ENCODE results near the gene HIGD1A. TPM values are rescaled to one million over a fixed set of nuclear protein-coding genes. Genes with fewer than 3 reads are reported as not detected.

HIGD1A gene
- total RNA-seq, 1 donor from 2014 or later: 173 TPM

DNA sequence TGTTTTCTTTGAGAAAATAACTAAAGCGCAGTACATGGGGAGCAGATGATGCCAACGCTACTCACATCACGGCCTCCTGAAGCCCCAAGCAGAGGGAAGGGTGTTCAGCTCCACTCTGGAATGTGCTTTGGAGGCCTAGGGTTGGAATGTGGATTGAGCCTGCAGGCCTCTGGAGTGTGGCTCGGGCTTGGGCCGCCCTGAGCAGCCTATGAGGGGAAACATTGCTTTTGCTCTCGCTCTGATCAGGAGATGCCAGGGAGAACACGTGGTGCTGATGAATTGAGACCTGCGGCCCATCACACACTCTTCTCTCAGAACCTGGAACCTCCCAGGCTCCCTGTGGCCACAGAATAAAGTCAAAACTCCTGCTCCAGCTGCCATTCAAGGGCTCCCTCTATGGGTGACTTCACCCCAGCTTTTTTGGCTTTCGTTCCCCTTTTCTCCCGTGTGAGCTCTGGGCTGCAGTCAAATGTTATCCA, 54.5 kb downstream of the HIGD1A start:
- no peaks in the 10 kb centered on the region for H3K27me3 ChIP-seq
- TF ChIP-seq, protein P1, sequence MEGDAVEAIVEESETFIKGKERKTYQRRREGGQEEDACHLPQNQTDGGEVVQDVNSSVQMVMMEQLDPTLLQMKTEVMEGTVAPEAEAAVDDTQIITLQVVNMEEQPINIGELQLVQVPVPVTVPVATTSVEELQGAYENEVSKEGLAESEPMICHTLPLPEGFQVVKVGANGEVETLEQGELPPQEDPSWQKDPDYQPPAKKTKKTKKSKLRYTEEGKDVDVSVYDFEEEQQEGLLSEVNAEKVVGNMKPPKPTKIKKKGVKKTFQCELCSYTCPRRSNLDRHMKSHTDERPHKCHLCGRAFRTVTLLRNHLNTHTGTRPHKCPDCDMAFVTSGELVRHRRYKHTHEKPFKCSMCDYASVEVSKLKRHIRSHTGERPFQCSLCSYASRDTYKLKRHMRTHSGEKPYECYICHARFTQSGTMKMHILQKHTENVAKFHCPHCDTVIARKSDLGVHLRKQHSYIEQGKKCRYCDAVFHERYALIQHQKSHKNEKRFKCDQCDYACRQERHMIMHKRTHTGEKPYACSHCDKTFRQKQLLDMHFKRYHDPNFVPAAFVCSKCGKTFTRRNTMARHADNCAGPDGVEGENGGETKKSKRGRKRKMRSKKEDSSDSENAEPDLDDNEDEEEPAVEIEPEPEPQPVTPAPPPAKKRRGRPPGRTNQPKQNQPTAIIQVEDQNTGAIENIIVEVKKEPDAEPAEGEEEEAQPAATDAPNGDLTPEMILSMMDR (IDR thresholded peaks at IDR 0.05): peak in 1 of 3 experiments; percentile 8
- TF ChIP-seq POLR2AphosphoS5 (IDR thresholded peaks at IDR 0.05; ENCODE audit: insufficient read depth in 1 of 2, low read depth in 1 of 2): no peak
- H3K9me3 ChIP-seq: no peaks in the 10 kb centered on the region
- no peaks in the 10 kb centered on the region for H3K36me3 ChIP-seq
- H3K4me1 ChIP-seq: peaks cover 28% of the 10 kb centered on the region
- DNase-seq (ENCODE audit: extremely low spot score in 2 of 2): peak in 1 of 2 donors; percentile 81
- H3K4me3 ChIP-seq: no peak overlapping the region
- intact Hi-C loops (cut with DNase I): no loop called here
- peak overlapping the region; percentile 28 for H3K27ac ChIP-seq

DNA sequence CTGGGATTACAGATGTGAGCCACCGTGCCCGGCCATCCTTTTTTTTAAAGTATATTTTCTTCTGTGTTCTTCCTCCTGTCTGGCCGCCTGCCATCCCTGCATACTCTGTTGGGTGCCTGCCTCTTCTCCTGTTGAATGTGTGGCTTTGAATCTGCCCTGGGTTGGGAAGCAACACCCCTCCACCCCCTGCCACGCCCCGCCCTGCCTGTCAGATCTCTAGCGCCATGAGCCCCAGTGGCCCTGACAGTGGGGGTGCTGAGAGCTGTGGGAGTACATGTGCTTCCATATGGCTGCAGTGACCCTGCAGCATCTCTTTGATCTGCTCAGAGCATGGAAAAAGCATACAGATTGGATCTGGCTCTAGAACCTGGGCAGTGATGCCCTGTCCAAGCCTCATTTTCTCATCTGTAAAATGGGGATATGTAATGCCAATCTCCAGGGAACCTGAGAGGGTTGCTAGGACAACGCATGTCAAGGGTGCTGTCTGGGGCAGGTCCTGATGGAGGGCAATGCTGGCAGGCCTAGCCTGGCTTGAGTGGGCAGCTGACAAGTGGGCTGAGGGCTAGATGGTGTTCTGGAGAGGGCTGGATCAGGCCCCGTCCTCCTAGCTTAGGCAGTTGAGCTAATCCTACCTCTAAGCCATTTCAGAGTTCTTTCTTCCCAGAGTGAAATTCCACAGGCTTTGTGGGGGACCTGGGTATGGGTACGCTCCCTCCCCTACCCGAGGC, 55.1 kb downstream of the HIGD1A start:
- H3K36me3 ChIP-seq: no peaks in the 10 kb centered on the region
- H3K27ac ChIP-seq: peak overlapping the region; percentile 28
- H3K4me1 ChIP-seq: peaks cover 29% of the 10 kb centered on the region
- no peaks in the 10 kb centered on the region for H3K9me3 ChIP-seq
- DNase-seq (ENCODE audit: extremely low spot score in 2 of 2): peak in 1 of 2 donors; percentile 46
- intact Hi-C loops (cut with DNase I): no loop called here
- H3K4me3 ChIP-seq: no peak overlapping the region
- TF ChIP-seq, protein P1 (IDR thresholded peaks at IDR 0.05): no peak
- TF ChIP-seq POLR2A (IDR thresholded peaks at IDR 0.05) (no peak), POLR2AphosphoS5 (IDR thresholded peaks at IDR 0.05; ENCODE audit: insufficient read depth in 1 of 2, low read depth in 1 of 2) (no peak)
- no peaks in the 10 kb centered on the region for H3K27me3 ChIP-seq

DNA sequence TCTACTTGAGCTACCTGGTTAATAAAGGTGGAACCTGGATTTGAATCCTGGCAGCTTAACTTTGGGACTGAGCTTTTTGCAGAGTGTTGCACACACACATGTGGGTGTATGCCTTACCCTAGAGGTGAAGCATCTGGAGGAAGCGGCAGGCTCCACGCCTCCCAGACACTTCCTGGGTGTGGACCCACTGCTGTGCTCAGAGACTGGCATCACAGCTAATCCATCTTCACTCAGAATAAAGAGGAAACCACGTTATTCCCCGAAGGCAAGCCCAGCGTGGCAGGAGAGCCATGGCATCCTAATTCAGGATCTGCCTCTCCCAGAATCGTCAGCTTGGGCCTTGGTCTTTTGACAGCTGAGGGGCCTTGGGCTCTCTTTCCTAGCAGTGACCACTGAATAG, 56.7 kb downstream of the HIGD1A start:
- peak overlapping the region; percentile 85 for H3K27ac ChIP-seq
- no peaks in the 10 kb centered on the region for H3K36me3 ChIP-seq
- DNase-seq (ENCODE audit: extremely low spot score in 2 of 2): peak; percentile 58 to 85
- no peaks in the 10 kb centered on the region for H3K9me3 ChIP-seq
- intact Hi-C loops (cut with DNase I): no loop called here
- H3K27me3 ChIP-seq: no peaks in the 10 kb centered on the region
- H3K4me1 ChIP-seq: peaks cover 29% of the 10 kb centered on the region
- TF ChIP-seq POLR2AphosphoS5 (IDR thresholded peaks at IDR 0.05; ENCODE audit: insufficient read depth in 1 of 2, low read depth in 1 of 2) (no peak), POLR2A (IDR thresholded peaks at IDR 0.05) (no peak)
- TF ChIP-seq, protein P1 (IDR thresholded peaks at IDR 0.05): no peak
- no peak overlapping the region for H3K4me3 ChIP-seq

DNA sequence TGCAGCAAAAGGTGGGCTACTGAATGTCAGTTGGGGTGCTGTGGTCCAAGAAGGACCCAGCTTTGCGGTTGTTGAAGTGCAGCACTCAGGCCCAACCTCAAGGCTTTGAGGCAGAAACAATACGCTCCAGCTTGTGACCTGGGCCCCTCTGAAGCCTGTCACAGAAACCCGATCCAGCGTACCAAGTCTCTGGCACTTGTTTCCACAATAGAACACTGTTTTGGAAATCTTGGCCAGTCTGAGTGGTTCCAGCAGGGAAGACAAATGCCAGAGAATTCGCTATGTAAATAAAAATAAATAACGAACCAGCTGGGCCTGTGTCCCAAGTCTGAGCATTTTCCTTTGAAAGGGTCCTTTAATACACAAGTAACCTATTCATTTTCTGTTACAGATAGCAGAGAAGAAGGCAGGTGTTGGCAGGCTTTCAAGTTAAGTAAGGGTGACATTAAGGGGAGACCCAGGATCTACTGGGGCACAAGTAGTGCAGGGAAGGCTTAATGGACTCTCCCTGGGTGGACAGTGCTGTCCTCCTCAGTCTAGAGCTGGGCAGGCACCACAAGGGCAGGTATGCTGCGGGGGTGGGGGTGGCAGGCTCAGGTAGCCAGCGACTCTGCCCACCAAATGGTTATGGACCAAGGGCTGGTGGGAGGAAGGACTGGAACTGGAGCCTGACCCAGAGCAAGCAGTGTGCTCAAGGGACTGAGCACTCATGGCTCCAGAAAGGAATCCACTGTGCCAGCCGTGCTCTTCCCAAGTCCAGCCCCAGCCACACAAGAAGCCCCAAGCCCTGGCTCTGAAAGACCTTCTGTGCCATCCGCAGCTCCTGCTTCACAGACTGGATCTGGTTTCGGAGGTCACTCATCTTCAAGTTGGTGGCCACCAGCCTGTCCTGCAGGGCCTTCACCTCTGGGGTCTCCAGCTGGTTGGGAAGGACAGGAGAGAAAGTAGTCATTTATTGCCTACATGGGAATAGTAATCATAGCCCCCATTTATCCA, 57.5 kb downstream of the HIGD1A start:
- Histone ChIP-seq H3K36me3 (no peaks in the 10 kb centered on the region), H3K9me3 (no peaks in the 10 kb centered on the region), H3K27ac (peak overlapping the region; percentile 85), H3K4me3 (no peak overlapping the region), H3K4me1 (peaks cover 29% of the 10 kb centered on the region), H3K27me3 (no peaks in the 10 kb centered on the region)
- TF ChIP-seq POLR2AphosphoS5 (IDR thresholded peaks at IDR 0.05; ENCODE audit: insufficient read depth in 1 of 2, low read depth in 1 of 2): peak in 1 of 2 donors; percentile 24
- TF ChIP-seq, protein P1 (IDR thresholded peaks at IDR 0.05): no peak
- no peak for TF ChIP-seq POLR2A (IDR thresholded peaks at IDR 0.05)
- intact Hi-C loops (cut with DNase I): no loop called here
- DNase-seq (ENCODE audit: extremely low spot score in 2 of 2): peak; percentile 72 to 86

All from vagina (tissue), 2 donors.